ENCODE results near the gene TMEM239. TPM values are rescaled to one million over a fixed set of nuclear protein-coding genes. Genes with fewer than 3 reads are reported as not detected.

Gene TMEM239
- total and polyA plus RNA-seq, 2 of the 8 experiments (the other 6 are each of a cell fraction or from before 2014, with no cell fraction given) = not detected

- TF ChIP-seq NANOG (IDR thresholded peaks at IDR 0.05; ENCODE audit: insufficient read depth, low read depth, low read length, poor library complexity, severe bottlenecking) (no peak), GTF2F1 (IDR thresholded peaks at IDR 0.05; ENCODE audit: borderline replicate concordance, low read depth, low read length) (no peak), CHD1 (IDR thresholded peaks at IDR 0.05; ENCODE audit: low read depth, low read length) (no peak), TAF1 (IDR thresholded peaks at IDR 0.05; ENCODE audit: low read depth, low read length) (no peak)
Measured at GRCh38 chr20:2804041-2804828, 11.9 kb upstream of the TMEM239 start (continued).

Measured in H1 (cell line).